Measurements from ENCODE around the gene SLIT1. TPM values are rescaled to one million over a fixed set of nuclear protein-coding genes. Genes with fewer than 3 reads are reported as not detected.

The SLIT1 gene
- total and polyA plus RNA-seq, 2 of the 8 experiments (the other 6 are each of a cell fraction or from before 2014, with no cell fraction given) = 0.70 to 0.88 TPM

- Histone ChIP-seq H2AK5ac (ENCODE audit: low read depth, low read length) (no peak overlapping the region), H4K8ac (ENCODE audit: extremely low read depth, insufficient read depth, low read length) (no peak overlapping the region), H3K36me3 (ENCODE audit: control insufficient read depth in 2 of 4, insufficient read depth in 4 of 4, low read length in 3 of 4) (no peaks in the 10 kb centered on the region), H3K4me1 (replicated peaks in 1 of 4; ENCODE audit: control insufficient read depth in 3 of 4, insufficient read depth in 4 of 4, low read length in 3 of 4) (peaks cover 0 to 4% (median 1%) of the 10 kb centered on the region in 4 experiments; a peak in 4 of 7 replicates), H3K14ac (ENCODE audit: insufficient read length) (no peak overlapping the region), H3K4ac (replicated peaks; ENCODE audit: insufficient read length, low read depth, low read length) (no peak overlapping the region), H3K23ac (ENCODE audit: insufficient read length) (no peak overlapping the region), H3K4me3 (ENCODE audit: extremely low read depth in 1 of 4, insufficient read depth in 2 of 4, low read depth in 3 of 4, low read length in 4 of 4) (no peak overlapping the region), H2AFZ (ENCODE audit: low read length) (no peak overlapping the region), H3K23me2 (ENCODE audit: low read depth, low read length) (peaks cover 1% of the 10 kb centered on the region; the same call in 1 of the 2 replicates), H2BK20ac (ENCODE audit: low read length) (no peak overlapping the region), H3K9me3 (ENCODE audit: insufficient read depth in 2 of 2, low read depth in 1 of 2, low read length in 1 of 2) (no peaks in the 10 kb centered on the region), H3K27me3 (replicated peaks in 1 of 4; ENCODE audit: control insufficient read depth in 3 of 4, extremely low read depth in 1 of 4, insufficient read depth in 3 of 4, low read length in 3 of 4) (no peaks in the 10 kb centered on the region), H3K79me2 (ENCODE audit: control insufficient read depth in 1 of 2, insufficient read depth in 2 of 2, low read length in 2 of 2) (no peaks in the 10 kb centered on the region), H2BK12ac (ENCODE audit: low read depth, low read length) (no peak overlapping the region), H3K79me1 (ENCODE audit: low read depth, low read length) (no peaks in the 10 kb centered on the region; the same call in 1 of the 2 replicates), H4K5ac (ENCODE audit: insufficient read length, low read depth, low read length) (no peak overlapping the region), H3K9ac (replicated peaks in 1 of 4; ENCODE audit: extremely low read depth in 1 of 4, low read depth in 3 of 4, low read length in 3 of 4) (no peak overlapping the region), H4K91ac (replicated peaks; ENCODE audit: insufficient read length, low read length) (no peak overlapping the region), H3K56ac (replicated peaks; ENCODE audit: insufficient read length, low read depth, low read length) (no peak overlapping the region), H4K20me1 (replicated peaks in 1 of 2; ENCODE audit: control insufficient read depth in 1 of 2, insufficient read depth in 2 of 2, low read length in 2 of 2) (no peaks in the 10 kb centered on the region), H2BK5ac (ENCODE audit: low read depth, low read length) (no peak overlapping the region), H2BK120ac (replicated peaks; ENCODE audit: low read depth, low read length) (no peak overlapping the region), H3K18ac (ENCODE audit: extremely low read depth, low read length) (no peak overlapping the region), H3K4me2 (ENCODE audit: insufficient read depth in 1 of 2, low read depth in 2 of 2, low read length in 2 of 2) (no peak overlapping the region), H3K27ac (ENCODE audit: low read depth, low read length) (no peak overlapping the region), H2BK15ac (ENCODE audit: low read length) (no peak overlapping the region)
- ChIA-PET POLR2A (ENCODE audit: partially characterized antibody) (interaction anchor here (0.9 kb wide), 1 partner anchor 8 kb away, joined by 3 read pairs; no protein-coding TSS in a partner anchor), CTCF (ENCODE audit: partially characterized antibody) (interaction anchor here (1.1 to 5.3 kb wide), 6 partner anchors 8 to 26 kb away, joined by 3 to 32 read pairs (median 6); no protein-coding TSS in a partner anchor)
- WGBS, 2 experiments (ENCODE audit: extremely low coverage in 1 of 2, insufficient coverage in 1 of 2, insufficient read length in 1 of 2, insufficient replicate concordance in 2 of 2, low coverage in 1 of 2, low lambda C conversion rate in 2 of 2, missing lambda C conversion rate in 1 of 2) = 89% methylated on average over 4 of the region's 4 CpGs; no CpG with 5 or more reads in 1 of the 2 experiments
- FAIRE-seq (no peak), DNase-seq (ENCODE audit: low read depth in 1 of 2, low spot score in 2 of 2) (peak in 1 of 2 experiments; percentile 32)
- TF ChIP-seq POLR2AphosphoS5 (IDR thresholded peaks at IDR 0.05; ENCODE audit: low read depth, low read length) (no peak), CREB1 (IDR thresholded peaks at IDR 0.05) (no peak)
Observed at GRCh38 chr10:97010695-97011206, 175.0 kb downstream of the SLIT1 start.

Measured in H1 (cell line).